Hindlimb muscle (tissue), 1 donor: ENCODE measurements around the gene ARID1A. TPM values are rescaled to one million over a fixed set of nuclear protein-coding genes. Genes with fewer than 3 reads are reported as not detected.
"Not testable (repeated sequence)": the region's sequence is repeated elsewhere in the genome, so short reads cannot be mapped to it uniquely, and the experiment has no call there.

ENCODE experiments used
- DNase-seq: peaks from one replicate; pipeline ENCODE4 v3.0.0-alpha.2; 2013
- polyA plus RNA-seq: library from polyadenylated mRNA; unstranded; fragments of 120-200 nt; gene quantifications from one replicate; pipeline ENCODE4 v1.2.1, GENCODE V29; 2013; ENCODE audit not compliant: insufficient read length

ARID1A gene
- 53.6 TPM for polyA plus RNA-seq

DNA sequence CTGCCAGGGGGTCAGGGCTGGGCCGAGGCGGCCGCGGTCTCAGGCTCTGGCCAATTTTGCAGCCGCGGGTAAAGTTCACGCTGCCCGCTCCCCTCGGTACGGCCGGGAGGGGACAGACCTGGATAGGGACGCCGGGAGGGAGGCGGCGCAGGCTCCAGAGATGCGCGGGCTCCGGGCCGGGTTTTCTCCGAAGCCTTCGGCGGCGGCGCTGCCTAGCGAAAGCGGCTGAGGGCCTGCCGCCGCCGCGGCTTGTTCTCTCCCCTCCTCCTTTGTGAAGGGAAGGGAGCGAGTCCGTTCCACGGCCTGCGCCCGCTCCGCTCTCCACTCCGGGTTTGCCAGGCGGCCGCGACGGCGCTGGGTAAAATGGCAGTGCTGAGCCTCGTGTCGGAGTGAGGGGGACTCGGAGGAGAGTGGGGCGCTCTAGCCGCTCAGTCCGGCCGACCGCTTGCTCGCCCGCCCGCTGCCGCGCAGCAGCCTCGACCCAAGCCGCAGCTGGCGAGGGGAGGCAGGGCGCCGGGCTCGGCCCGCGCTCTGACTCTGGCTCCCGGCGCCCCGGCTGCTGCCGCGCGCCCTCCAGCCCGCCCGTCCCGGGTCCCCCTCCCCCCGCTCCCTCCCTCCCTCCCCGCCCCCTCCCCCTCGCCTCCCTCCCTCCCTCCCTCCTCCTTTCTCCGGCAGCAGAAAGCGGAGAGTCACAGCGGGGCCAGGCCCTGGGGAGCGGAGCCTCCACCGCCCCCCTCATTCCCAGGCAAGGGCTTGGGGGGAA lies at the start of gene ARID1A:
TSS of gene ARID1A (plus strand) at position 660 of the 763 bp plus-strand sequence. CDS start 389 bp downstream, outside the sequence.
- peak; percentile 98 for DNase-seq

DNA sequence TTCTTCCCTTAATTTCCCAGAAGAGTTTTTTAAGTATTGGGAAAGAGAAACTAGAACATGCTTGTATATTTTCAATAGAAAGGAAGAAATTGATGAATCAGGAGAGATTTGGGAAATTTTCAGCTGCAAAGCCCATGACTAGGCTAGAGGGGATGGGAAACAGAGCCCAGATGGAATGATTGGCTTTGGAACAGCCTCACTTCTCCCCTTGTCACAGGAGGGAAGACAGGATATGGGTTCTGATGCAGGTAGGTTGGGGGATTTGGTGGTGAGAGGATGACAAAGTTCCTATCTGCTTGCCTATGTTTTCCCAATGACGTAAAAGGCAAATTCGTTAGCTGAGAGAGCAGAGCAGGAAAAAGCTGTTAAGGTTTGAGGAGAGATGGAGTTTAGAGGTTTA lies 31.0 kb upstream of the ARID1A start:
- DNase-seq = no peak

DNA sequence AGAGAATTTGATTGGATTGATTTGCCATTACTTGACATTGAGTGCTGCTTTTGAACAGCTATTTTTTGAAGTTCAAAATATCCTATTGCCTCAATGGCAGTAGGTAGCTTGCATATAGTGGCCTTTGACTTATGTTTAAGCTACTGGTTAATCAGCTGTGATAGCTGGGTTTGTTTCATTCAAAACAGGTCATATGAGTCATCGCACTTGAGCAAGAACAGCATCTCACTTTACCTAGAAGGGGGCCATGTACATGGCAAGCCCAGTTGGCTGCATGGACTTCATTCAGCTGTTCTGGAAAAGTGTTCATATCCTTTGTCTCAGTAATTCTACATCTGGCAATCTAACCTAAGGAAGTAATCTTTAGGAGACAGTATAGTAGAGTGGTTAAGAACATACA lies 29.0 kb upstream of the ARID1A start:
- no peak for DNase-seq

DNA sequence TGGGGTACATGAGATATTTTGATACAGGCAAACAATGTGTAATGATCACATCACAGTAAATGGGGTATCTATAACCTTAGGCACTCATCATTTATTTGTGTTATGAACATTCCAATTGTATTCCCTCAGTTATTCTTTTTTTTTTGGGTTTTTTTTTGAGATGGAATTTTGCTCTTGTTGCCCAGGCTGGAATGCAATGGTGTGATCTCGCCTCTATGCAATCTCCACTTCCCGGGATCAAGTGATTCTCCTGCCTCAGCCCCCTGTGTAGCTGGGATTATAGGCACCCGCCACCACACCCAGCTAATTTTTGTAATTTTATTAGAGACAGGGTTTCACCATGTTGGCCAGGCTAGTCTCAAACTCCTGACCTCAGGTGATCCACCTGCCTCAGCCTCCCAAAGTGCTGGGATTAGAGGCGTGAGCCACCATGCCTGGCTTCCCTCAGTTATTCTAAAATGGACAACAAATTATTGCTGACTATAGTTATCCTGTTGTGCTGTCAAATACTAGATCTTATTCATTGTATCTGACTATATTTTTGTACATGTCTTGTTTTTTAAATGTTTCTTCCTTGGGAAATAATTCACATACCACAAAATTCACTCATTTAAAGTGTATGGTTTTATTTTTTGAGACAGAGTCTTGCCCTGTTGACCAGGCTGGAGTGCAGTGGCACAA lies 27.6 kb upstream of the ARID1A start:
- not testable (repeated sequence) for DNase-seq

DNA sequence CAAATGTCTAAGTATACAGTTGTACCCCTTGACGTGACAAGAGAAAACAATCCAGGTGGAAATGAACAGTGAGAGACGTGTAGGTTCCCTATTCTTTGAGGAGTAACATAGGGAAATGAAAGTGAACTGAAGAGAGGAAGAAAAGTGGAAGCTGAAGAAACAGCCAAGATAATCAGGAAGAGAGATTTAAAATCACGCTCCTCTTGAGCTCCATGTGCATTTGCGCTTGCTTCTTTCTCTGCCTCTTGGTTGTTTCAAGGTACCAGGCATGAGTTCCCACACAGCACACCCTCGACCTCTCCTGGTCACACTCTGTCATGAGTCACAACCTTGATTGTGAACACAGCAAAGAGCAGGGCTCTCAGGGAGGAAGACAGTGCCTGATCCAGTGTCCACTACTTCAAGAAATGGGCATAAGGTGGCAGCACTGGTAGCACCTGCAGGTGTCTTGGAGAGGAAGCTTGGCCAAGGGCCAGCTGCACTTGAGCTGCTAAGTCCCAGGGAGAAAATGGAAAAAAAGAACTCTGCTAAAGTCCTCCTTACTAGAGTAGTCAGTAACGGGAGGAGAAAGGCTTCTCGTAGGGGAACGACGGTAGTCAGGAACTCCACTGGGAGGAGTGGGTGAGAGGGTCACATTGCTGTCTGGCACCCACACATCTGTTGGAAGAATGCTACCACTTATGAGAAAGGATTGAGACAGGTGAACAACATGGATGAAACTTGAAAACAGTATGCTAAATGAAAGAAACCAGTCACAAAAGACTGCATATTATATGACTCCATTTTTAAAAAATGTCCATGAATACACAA lies 18.3 kb upstream of the ARID1A start:
- no peak for DNase-seq

DNA sequence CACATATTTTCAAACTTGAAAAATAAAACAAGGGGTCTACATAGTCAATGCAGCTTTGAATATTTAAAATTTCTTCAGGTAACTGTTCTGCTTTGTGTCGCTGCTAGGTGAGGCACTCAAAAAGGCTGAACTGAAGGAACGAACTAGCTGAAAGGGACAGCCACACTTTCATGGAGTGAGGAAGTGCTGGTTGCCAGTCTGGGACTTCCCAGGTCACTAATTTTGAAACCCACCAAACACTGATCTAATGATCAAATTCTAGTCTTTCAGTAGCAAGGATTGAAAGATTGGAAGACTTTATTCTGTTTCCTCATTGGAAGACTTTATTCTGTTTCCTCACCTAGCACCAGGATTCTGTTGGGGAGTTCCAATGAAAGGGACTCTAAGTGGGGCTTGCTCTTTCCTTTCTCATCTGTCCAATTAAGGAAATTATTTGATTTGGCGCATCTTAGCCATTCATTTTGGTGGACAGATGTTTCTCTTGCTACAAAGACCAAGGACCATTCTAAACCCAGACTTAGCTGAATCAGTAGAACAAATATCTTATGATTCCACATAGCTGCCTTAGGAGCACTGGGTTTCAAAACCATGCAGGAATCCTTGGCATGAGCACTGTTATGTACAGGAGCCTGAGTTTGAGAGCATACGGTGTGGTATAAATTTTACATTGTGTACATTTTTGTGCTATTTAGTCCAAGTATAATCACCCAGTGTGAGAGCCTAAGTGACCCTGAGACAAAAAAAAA lies 10.9 kb upstream of the ARID1A start:
- no peak for DNase-seq

DNA sequence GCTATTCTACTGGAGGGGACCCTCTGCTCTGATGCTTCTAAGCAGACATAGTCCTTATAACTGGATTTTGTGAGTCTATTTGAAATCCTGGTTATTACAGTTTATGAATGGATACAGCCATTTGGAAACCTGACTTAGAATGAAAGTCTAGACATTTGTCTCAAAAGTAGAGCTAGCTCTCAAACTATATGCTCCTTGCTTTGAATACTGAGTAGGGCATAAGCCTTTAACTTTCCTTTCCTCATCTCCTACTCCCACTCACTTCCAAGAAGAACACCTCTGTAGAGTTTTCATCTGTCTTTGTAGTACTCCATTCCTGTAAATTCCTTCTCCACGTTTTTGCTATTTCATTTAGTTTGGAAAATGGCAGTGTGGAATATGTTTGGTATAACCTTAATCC lies 9.0 kb upstream of the ARID1A start:
- DNase-seq = no peak

DNA sequence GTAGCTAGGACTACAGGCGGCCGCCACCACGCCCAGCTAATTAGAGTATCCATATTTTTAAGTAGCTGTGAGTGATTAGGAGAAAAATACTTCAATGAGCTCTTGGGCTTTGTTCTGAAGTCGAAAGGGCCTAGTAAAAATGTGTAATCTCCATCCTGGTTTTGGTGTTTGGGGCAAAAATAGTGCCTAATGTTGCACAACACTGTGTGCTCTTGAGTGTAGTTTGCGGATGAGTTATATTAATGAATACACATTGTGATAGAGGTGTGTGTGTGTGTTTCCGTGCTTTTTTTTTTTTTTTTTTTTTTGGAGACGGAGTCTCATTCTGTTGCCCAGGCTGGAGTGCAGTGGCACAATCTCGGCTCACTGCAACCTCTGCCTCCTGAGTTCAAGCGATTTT lies 6.3 kb upstream of the ARID1A start:
- no peak for DNase-seq

DNA sequence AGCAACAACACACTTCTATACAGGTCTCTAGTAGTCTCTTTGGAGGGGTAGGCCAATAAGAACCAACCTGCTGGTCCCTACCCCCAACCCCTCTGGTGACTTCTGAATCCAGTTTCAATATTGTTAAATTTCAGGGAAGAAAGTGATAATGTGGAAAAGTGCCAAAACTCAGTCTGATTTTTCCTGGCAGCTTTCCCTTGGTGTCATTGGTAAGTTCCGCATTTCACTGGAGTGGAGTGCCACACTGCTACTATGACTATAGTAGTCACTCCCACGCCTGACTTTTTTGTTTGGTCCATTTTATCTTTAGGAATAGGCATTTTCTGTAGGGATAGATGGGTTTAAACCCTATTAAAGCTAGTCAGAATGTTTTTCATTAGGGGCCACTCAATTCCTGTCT lies 5.7 kb upstream of the ARID1A start:
- no peak for DNase-seq

DNA sequence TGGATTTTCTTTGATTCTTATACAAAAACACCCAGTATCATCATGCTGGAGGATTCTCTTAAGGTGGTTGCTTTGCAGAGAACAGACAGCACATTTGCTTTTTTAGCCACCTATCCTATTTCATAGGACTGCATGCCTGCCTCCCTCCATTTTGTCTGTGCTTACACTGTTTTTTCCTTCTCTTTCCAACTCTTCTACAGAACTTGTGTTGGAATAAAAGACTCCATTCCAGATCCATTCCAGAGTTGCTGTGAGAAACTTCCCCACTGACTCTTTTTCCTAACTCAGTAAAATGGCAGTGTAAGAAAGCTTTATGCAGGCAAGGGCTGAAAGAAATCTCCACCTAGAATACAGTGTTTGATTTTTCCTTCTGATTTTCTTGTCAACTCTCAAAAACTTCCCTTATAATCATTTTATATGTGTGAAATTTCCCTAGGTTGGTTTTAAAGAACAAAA lies 5.2 kb upstream of the ARID1A start:
- DNase-seq = no peak

DNA sequence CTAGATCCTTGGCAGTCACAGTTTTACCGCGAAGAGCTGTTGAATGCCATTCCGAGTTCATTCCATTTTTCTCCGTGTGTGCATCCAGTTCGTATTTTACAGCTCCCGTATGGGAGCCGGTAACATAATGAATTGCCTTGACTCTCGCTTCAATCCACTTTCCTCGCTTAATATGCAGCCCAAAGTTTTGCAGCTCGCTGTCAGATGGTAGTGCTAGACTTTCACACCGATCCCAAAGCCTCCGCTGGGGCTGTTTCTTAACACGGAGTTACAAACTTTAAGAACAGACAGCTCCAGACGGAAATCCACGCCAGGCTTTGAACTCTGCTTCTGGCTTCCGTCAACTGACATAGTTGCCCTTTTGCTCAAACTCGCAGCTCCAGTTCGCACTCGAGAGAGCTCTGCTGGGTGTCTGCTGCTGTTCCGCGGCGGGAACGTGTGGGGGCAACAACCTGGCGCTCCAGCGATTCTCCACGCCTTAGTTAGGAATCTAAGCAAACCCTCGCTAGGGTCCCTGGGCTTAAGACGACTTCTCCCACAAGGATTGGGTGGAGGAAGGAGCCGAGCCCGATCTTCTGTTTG lies 3.5 kb upstream of the ARID1A start:
- DNase-seq = peak; percentile 91

DNA sequence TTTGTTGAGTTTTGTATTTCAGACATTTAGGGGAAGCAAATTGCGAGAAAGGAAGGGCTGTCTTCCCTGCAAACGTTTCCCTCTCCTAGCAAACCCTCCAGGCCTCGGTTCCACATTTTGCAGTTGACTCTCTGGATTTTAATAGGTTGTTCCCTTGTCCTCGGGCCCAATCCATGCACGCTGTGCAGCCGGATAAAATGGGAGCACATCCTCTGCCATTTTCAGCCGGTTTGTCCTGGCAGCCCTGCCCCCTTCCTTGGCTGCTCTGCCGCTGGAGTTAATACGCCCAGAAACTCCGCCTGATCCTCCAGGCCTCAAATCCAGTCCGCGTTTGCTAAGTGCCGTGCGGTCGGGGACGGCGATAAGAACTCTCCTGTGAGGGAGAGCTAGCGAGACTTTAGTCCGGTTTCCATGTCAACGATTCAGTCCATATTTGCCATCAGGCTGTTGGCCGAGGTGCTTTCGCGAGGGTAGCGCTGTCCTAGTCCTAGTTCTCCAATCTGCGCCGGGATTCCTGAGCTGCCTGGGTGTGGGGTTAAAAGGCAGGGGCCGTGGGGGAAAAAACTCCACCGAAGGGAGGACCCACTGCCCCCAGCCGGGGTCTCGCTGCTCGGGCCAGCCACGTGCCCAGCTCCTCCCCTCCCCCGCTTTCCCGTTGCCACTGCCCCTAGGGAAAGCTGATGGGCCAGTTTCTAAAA lies 2.9 kb upstream of the ARID1A start:
- peak; percentile 97 for DNase-seq

DNA sequence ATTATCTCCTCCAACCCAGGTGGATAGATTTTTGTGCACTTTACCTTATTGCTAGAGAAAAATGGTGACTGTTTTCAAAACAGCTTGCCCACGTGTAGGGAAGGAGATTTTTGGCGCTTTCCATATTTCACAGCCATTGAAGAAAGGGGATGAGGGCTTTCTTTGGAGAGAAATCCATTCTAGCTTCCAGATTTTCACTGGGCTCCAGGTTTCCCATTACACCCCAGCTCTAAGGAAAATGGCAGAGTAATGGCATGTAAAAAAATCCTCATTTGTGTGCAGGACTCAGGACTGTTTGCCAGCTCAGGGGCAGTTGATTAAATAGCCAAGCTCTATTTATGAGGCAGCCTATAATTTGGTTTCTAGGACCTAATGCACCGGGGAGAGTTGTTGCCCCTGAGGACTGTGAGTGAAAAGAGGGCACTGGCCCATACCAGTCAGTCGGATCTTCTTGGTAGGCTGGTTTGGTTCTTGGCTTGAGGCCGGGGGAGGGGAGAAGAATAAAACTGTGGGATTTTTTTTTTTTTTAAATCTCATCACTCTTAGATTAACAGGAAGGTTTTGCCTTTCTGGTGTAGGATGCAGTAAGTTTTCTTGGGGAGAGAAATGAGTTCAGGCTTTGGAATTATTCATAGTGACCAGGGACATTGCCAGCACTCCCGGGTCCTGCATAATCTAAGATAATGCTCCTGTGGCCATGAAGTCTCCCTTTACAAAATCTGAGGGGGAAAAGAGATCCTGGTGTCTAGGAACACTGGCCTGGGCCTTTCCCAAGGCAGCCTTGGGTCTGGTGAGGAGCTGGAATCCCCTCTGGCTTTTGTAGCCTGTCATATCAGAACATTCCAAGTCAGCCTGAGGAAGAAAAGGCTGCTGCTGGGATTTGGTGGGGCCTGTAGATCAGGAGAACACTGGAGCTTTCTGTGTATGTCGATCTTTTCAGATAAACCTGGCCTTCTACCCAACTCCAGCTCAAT lies 1.9 kb upstream of the ARID1A start:
- DNase-seq = no peak

DNA sequence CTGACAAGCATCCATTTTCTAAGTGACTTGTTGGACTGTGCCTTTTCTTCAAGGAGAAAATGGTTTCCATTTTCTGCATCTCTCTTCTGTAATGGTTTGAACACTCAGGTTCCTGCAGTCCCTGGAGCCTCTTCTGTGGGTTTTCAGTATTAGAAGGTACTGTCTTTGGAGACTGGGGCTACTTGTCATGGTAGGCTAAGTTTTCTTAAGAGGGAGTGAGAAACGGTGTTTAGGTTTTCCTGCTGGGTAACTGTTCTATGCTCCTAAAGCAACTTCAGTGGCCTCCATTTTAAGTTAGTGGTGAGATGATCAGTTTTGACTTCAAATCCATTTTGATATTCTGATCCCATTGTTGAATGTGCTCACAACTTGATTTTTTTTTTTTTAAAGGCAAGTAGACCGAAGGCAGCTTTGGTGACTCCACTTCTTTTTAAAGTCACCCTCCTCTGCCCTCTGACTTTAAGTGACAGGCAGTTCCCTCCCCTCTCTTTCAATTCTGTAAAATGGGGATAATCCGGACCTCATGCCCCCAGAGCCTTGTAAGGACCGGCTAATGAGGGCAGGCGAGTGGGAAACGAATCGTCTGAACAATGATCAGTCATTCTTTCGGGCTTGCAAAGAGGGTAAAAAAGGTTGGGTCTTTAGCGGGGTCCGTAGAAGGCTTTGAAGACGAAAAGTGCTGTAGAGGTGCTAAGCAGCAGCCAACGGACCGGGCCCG lies 1.0 kb upstream of the ARID1A start:
- DNase-seq = no peak

DNA sequence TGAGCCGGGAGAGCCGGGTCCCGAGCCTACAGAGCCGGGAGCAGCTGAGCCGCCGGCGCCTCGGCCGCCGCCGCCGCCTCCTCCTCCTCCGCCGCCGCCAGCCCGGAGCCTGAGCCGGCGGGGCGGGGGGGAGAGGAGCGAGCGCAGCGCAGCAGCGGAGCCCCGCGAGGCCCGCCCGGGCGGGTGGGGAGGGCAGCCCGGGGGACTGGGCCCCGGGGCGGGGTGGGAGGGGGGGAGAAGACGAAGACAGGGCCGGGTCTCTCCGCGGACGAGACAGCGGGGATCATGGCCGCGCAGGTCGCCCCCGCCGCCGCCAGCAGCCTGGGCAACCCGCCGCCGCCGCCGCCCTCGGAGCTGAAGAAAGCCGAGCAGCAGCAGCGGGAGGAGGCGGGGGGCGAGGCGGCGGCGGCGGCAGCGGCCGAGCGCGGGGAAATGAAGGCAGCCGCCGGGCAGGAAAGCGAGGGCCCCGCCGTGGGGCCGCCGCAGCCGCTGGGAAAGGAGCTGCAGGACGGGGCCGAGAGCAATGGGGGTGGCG lies 371 bp downstream of the ARID1A start:
- DNase-seq = no peak

DNA sequence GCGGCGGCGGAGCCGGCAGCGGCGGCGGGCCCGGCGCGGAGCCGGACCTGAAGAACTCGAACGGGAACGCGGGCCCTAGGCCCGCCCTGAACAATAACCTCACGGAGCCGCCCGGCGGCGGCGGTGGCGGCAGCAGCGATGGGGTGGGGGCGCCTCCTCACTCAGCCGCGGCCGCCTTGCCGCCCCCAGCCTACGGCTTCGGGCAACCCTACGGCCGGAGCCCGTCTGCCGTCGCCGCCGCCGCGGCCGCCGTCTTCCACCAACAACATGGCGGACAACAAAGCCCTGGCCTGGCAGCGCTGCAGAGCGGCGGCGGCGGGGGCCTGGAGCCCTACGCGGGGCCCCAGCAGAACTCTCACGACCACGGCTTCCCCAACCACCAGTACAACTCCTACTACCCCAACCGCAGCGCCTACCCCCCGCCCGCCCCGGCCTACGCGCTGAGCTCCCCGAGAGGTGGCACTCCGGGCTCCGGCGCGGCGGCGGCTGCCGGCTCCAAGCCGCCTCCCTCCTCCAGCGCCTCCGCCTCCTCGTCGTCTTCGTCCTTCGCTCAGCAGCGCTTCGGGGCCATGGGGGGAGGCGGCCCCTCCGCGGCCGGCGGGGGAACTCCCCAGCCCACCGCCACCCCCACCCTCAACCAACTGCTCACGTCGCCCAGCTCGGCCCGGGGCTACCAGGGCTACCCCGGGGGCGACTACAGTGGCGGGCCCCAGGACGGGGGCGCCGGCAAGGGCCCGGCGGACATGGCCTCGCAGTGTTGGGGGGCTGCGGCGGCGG lies 1.0 kb downstream of the ARID1A start:
- no peak for DNase-seq

DNA sequence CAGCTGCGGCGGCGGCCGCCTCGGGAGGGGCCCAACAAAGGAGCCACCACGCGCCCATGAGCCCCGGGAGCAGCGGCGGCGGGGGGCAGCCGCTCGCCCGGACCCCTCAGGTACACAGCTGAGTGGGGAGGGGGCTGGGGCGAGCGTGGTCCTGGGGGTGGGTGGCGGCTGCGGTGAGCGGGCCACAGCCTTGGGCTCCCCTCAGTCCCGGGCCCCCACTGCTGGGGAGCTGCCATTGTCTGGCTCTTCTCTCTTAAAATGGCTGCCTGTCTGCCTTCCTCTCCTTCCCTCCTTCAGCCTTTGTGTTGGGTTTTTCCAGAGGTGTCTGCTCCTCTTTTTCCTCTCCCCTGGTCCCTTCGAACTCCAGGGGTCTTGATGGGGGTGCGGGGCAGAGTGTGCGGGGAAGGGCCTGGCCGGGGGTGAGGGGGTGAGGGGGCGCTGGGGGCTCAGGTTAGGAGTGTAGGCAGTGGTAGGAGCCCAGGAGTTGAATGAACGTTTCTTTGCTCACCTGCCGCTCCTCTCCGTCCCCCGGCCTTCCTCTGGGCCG lies 1.7 kb downstream of the ARID1A start:
- no peak for DNase-seq
